ENCODE measurements around the gene CLEC7A. TPM values are rescaled to one million over a fixed set of nuclear protein-coding genes. Genes with fewer than 3 reads are reported as not detected.

The CLEC7A gene
- 1 to 10 TPM in 2 of 3 donors, not detected in 1; 1.4 to 2.0 TPM for polyA plus RNA-seq

DNA sequence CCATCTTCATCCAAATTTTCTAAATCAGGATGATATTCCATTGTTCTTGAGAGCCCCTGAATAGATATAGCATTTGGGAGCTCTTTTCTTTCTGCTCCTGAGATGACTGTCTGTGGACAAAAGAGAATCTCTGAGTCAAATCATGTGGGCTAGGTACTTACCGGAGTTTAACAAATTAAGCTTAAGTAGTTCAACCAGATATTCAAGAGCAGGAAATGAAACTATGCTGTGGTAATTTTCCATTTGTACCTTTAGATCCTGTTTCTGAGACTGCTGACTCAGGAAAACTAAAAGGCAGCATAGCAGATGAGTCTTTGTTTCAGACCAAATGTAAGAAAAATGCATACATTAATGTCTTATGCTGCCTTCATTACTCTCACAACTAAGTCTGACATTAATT is at the start of gene CLEC7A:
CLEC7A (minus strand) TSS at position 158 of the 400 bp plus-strand sequence; CDS start at position 41, 117 bp downstream.
- H3K27ac Mint-ChIP-seq = no peak within 1 kb of the TSS
- DNase-seq = no peak
- H3K27me3 Mint-ChIP-seq (ENCODE audit: low read depth in 3 of 3) = peaks cover 0 to 14% (median 3%) of the 10 kb centered on the region in 3 donors
- no peaks in the 10 kb centered on the region for H3K9me3 Mint-ChIP-seq
- peaks cover 2 to 8% of the 10 kb centered on the region in 2 donors for H3K4me1 Mint-ChIP-seq
- no peaks in the 10 kb centered on the region for H3K36me3 Mint-ChIP-seq
- H3K4me3 Mint-ChIP-seq = no peak within 1 kb of the TSS

DNA sequence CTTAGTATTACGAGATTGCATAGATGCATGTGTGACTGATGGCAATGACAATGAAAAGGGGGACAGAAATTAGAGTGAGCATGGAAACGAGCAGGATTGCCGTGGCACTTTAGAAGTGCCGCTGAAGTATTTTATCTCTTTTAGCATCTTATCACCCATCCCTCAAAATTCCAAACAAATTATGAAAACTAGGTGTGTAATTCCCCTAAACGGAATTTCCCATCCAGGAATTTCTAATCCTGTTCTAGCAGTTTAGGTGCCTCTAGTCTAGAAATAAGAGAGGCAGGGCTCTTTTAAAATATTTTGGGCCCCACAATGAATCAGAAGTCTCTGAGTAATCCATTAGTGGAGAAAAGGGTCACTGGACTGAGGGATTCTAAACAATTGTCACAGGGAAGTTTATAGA is 49.8 kb upstream of the CLEC7A start:
- Mint-ChIP-seq H3K4me1 (peaks cover 0 to 13% of the 10 kb centered on the region in 2 donors), H3K9me3 (no peaks in the 10 kb centered on the region)

DNA sequence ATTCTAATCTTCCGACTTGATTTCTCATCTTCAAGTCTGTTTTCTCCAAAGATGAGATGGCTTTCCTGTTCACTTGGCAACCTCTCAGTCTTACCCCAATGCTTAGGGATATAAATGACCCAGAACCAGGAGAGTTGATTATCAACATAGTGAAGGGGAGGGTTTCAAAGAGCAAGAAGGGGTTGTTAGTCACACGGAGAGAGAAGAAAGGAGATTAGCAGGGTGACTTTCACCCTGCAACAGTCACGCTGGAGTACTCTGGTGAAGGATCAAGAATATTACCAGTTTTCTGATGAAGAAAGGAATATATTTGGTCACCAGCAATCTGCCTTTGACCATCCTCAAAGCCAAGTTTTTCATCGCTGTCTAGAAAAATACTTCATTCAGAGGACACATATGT is 48.8 kb upstream of the CLEC7A start, which contains the start of gene TMEM52B:
TMEM52B (plus strand) TSS at position 212 of the 400 bp plus-strand sequence. CDS start 543 bp downstream, outside the sequence.
- no peaks in the 10 kb centered on the region for H3K36me3 Mint-ChIP-seq
- H3K27me3 Mint-ChIP-seq (ENCODE audit: low read depth in 3 of 3) = peaks cover 2 to 16% (median 12%) of the 10 kb centered on the region in 3 donors
- peaks cover 0 to 13% of the 10 kb centered on the region in 2 donors for H3K4me1 Mint-ChIP-seq
- no peaks in the 10 kb centered on the region for H3K9me3 Mint-ChIP-seq
- peak within 1 kb of the TSS in 1 of 6 donors; percentile 40 for H3K27ac Mint-ChIP-seq
- no peak within 1 kb of the TSS for H3K4me3 Mint-ChIP-seq
- DNase-seq = no peak

More for the DNA sequence above, 49.8 kb upstream of the CLEC7A start:
- no peak overlapping the region for H3K27ac Mint-ChIP-seq
- peaks cover 2 to 17% (median 16%) of the 10 kb centered on the region in 3 donors for H3K27me3 Mint-ChIP-seq (ENCODE audit: low read depth in 3 of 3)
- H3K36me3 Mint-ChIP-seq = no peaks in the 10 kb centered on the region
- DNase-seq = no peak
- H3K4me3 Mint-ChIP-seq = no peak overlapping the region

DNA sequence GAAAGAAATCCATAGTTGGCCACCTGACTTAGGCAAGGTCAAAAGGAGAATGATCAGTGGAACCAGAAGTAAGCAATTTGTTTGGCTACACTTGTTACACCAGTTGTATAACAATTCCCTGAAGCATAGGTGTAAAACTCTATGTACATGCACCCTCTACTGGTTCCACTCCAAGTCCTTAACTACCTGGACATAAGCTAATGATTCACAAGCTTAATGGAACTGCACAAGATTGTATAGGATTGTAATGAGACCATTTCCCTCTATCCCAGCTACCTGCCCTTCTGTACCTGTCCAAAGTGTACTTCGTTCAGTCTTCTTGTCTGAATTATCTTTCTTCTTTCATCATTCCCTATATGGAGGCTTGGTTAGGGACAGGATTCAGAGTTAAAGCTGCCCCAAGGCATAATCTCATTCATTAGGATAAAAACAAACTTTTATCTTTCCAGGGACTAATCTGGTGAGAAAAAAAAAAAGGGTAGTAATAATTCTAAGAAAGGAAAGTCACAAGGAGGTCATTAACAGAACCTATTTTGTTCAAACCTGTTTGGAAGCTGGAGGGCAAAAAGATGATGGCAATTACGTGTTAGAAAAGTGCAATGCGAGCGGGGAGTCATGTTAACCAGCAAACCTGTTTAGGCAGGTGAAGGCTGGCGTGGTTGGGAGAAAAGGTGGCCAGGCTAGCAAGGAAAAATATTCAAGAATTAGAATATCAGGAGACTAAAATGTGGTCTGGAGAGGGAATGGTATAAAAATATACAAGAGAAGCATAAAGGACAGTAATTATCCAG is 46.0 kb upstream of the CLEC7A start:
- no peak overlapping the region for H3K27ac Mint-ChIP-seq
- peaks cover 2 to 15% (median 10%) of the 10 kb centered on the region in 3 donors for H3K27me3 Mint-ChIP-seq (ENCODE audit: low read depth in 3 of 3)
- DNase-seq = no peak
- H3K9me3 Mint-ChIP-seq = no peaks in the 10 kb centered on the region
- no peak overlapping the region for H3K4me3 Mint-ChIP-seq
- no peaks in the 10 kb centered on the region for H3K4me1 Mint-ChIP-seq
- no peaks in the 10 kb centered on the region for H3K36me3 Mint-ChIP-seq

DNA sequence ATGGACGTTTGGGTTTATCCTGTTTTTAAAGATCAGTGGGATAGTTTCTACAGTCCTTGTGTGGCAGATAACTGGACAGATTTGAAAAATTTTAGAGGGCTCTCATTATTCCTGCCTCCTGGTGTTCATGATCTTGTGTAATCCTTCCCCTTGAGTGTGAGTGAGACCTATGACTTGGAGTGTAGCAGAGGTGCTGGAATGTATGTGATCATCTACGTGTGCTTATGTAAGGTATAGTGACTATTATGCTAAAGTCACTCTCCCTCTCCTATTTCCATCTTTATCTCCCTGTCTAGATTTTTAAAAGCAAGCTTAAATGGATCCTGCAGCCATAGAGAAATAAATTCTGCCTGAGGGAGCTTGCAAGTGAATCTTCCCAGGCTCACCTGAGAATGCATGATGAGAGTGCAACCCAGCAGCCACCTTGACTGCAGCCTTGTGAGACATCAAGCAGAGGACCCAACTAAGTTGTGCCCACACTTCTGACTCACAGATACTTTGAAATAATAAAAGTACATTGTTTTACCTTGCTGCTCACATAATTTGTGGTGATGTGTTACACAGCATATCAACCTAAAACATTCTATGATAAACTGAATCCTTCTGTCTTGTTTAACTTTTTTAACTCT is 45.1 kb upstream of the CLEC7A start:
- peaks cover 2 to 14% (median 10%) of the 10 kb centered on the region in 3 donors for H3K27me3 Mint-ChIP-seq (ENCODE audit: low read depth in 3 of 3)
- H3K27ac Mint-ChIP-seq = no peak overlapping the region
- no peaks in the 10 kb centered on the region for H3K4me1 Mint-ChIP-seq
- no peak for DNase-seq
- H3K9me3 Mint-ChIP-seq = no peaks in the 10 kb centered on the region
- H3K36me3 Mint-ChIP-seq = no peaks in the 10 kb centered on the region
- H3K4me3 Mint-ChIP-seq = no peak overlapping the region

DNA sequence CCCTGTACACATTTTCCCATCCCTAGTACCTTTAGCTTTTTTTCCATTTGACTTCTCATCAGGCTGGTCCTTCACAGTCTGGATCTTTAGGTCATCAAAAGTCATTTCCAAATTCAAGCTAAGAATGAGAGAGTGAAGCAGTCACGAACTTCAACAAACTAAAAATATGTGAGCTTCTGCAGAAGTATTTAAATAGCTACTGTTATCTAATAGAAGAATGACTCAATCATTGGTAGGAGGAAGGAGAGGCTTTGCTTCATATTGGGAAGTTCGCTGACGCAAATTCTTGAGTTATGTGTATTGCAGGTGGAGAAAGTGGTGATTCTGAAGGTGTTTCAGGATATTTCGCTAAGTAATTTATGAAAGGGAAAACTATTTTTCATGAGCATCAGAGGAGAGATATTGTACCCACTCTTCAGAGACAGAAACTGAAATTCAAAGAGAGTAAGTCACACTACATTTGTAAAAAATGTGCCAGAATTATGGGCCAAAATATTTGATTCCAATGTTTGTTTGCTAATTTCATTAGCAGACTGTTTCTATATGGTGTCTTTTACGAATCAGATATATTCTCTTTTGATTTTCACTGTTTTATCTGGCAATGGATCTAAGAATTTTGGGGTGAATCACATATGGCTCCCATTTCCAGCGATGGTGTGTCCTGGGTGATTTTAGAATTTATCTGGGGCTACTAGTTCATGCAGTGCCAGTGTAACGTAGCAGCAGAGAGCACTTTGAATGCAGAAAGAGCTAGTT is 42.2 kb upstream of the CLEC7A start, which contains the start of gene OLR1:
OLR1 (minus strand) TSS at position 160 of the 756 bp plus-strand sequence; CDS start at position 105, 55 bp downstream.
- Mint-ChIP-seq H3K36me3 (no peaks in the 10 kb centered on the region), H3K4me1 (no peaks in the 10 kb centered on the region), H3K9me3 (no peaks in the 10 kb centered on the region), H3K27me3 (ENCODE audit: low read depth in 3 of 3) (peaks cover 0 to 7% (median 0%) of the 10 kb centered on the region in 3 donors), H3K4me3 (no peak within 1 kb of the TSS), H3K27ac (no peak within 1 kb of the TSS)
- no peak for DNase-seq

DNA sequence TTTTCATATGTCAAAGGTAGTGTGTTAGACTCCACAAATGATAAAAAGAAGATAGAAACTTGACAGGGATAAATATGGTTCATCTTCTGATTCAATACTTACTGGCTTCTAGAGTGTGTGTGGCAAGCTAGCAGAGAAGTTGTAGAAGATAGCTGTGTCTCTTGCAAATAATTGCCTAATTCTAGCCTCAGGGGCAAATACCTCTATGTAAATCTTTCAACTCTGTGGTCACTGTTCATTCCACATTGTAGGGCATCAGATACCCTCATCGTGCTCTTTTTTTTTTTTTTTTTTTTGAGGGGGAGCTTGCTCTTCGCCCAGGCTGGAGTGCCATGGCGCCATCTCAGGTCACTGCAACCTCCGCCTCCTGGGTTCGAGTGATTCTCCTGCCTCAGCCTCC is 40.2 kb upstream of the CLEC7A start:
- DNase-seq = no peak
- H3K27ac Mint-ChIP-seq = no peak overlapping the region
- H3K27me3 Mint-ChIP-seq (ENCODE audit: low read depth in 3 of 3) = peaks cover 0 to 8% (median 6%) of the 10 kb centered on the region in 3 donors
- H3K4me1 Mint-ChIP-seq = no peaks in the 10 kb centered on the region
- H3K9me3 Mint-ChIP-seq = no peaks in the 10 kb centered on the region
- no peaks in the 10 kb centered on the region for H3K36me3 Mint-ChIP-seq
- H3K4me3 Mint-ChIP-seq = no peak overlapping the region

DNA sequence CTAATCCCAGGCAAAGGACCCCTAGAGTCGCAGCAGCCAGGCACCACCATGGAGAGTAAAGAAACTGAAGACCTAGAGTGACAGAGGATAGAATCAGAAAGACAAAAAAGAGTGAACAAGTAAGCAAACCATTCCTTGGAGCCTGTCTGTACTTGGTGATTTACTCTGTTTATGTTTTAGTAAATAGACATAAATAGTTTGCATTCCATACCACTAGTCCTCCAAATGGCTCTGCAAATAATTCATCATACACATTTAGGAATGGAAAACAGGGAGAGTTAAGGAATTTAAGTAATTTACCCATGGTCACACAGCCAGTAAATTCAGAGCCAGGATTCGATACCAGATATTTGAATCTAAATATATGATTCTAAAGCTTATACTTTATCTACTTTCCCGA is 39.1 kb upstream of the CLEC7A start:
- H3K4me1 Mint-ChIP-seq = no peaks in the 10 kb centered on the region
- no peak overlapping the region for H3K4me3 Mint-ChIP-seq
- peaks cover 0 to 6% (median 6%) of the 10 kb centered on the region in 3 donors for H3K27me3 Mint-ChIP-seq (ENCODE audit: low read depth in 3 of 3)
- H3K9me3 Mint-ChIP-seq = no peaks in the 10 kb centered on the region
- no peak for DNase-seq
- H3K36me3 Mint-ChIP-seq = no peaks in the 10 kb centered on the region
- no peak overlapping the region for H3K27ac Mint-ChIP-seq

DNA sequence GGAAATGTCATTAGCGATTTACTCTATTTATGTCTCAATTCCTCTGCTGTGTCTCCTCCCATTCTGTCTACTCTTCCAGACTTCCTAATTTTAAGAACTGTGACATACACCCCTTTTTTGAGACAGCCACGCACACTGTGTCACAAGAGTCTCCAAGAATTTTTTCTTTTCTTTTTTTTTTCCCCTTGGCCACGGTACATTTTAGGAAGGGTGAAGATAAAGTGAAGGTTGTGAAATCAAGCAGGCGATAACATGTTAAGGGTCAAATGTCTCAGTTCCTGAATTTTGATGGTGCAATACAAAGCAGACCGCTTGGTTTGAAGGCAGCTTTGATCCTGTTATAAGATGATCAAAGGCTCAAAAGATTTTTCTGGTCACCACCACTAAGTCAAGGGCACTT is 37.6 kb upstream of the CLEC7A start:
- peaks cover 0 to 6% (median 6%) of the 10 kb centered on the region in 3 donors for H3K27me3 Mint-ChIP-seq (ENCODE audit: low read depth in 3 of 3)
- DNase-seq = no peak
- H3K4me1 Mint-ChIP-seq = no peaks in the 10 kb centered on the region
- no peak overlapping the region for H3K27ac Mint-ChIP-seq
- H3K36me3 Mint-ChIP-seq = no peaks in the 10 kb centered on the region
- H3K9me3 Mint-ChIP-seq = no peaks in the 10 kb centered on the region
- no peak overlapping the region for H3K4me3 Mint-ChIP-seq

DNA sequence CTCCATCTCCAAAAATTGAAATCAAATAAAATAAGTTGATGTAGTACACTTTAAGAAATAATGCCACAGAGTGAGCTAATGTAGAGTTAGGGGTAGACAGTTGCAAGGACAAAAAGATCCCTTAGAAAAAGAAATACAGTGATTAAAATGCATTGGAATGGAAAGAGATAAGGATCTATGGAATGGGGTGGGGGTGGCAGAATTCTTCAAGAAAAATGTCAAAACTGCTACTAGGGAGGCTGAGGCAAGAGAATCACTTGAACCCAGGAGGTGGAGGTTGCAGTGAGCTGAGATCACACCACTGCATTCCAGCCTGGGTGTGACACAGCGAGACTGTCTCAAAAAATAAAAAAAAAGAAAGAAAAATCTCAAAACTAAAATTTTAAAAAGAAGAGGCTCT is 35.4 kb upstream of the CLEC7A start:
- Mint-ChIP-seq H3K4me3 (no peak overlapping the region), H3K4me1 (no peaks in the 10 kb centered on the region), H3K27ac (no peak overlapping the region), H3K9me3 (no peaks in the 10 kb centered on the region), H3K27me3 (ENCODE audit: low read depth in 3 of 3) (peaks cover 0 to 8% (median 3%) of the 10 kb centered on the region in 3 donors), H3K36me3 (no peaks in the 10 kb centered on the region)
- no peak for DNase-seq

DNA sequence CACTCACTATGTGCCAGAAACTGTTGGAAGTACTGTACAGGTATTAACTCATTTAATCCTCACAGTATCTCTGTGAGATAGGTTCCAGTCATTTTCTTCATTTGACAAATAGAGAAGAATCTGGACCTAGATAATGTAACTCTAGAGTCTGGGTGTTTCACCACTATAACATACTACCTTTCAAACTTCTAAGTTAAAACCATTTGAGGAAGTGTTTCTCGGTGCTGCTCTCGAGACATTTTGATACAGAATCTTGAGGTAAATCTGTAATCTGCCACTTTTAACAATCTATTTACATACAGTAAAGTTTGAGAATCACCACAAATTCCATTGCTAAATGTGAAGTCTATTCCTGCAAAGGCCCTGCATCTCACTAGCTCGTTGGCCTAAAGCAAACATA is 33.1 kb upstream of the CLEC7A start:
- Mint-ChIP-seq H3K9me3 (no peaks in the 10 kb centered on the region), H3K4me1 (no peaks in the 10 kb centered on the region), H3K4me3 (no peak overlapping the region), H3K27me3 (ENCODE audit: low read depth in 3 of 3) (peaks cover 0 to 11% (median 3%) of the 10 kb centered on the region in 3 donors), H3K27ac (no peak overlapping the region), H3K36me3 (no peaks in the 10 kb centered on the region)
- DNase-seq = no peak

DNA sequence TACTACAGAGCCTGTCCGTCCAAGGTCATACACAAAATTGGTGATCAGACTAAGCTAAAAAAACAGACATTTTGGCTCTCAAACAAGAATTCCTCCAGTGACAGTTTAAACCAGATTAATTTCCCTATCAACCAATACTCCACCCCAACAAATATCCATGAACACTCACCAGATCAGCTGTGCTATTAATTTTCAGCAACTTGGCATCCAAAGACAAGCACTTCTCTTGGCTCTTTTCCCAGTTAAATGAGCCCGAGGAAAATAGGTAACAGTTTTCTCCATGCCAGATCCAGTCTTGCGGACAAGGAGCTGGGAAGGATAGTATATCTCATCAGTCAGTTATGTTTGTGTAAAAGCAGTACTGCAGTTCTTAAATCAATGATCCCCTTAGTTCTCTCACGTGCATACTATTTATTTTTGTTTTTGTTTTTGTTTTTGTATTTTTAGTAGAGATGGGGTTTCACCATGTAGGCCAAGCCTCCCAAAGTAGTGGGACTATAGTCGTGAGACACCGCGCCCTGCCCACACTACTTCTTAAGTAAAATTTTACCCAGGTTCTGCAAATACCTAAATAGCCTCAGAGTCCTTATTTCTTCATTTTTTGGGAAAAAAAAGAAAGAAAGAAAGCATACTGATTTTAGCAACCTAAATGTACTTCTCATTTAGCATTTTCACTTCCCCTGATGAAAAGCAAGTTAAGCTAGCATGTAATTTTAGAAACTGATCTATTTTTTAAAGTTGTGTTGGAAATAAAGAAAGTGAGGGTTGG is 30.8 kb upstream of the CLEC7A start:
- Mint-ChIP-seq H3K4me1 (no peaks in the 10 kb centered on the region), H3K9me3 (no peaks in the 10 kb centered on the region), H3K27ac (peak overlapping the region in 1 of 6 donors; percentile 30), H3K36me3 (no peaks in the 10 kb centered on the region), H3K27me3 (ENCODE audit: low read depth in 3 of 3) (peaks cover 0 to 8% (median 3%) of the 10 kb centered on the region in 3 donors), H3K4me3 (no peak overlapping the region)
- no peak for DNase-seq

DNA sequence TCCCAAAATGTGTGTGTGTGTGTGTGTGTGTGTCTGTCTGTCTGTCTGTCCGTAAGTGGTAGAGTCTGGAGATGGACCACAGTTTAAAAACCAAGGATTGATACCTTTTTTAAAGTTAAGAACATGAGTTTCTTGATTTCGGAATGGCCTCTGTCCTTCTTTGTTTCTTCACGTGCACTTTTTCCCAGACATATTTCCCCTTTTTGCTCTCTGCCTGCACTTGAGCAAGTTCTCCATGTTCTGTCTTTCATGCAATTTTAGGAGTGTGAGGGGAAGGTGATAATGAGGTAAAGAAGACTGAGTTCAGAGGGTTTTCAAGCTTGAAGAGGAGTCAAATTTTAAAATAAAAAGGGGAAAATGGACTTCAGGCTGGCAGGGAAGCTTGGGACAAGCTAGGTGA is 29.3 kb upstream of the CLEC7A start:
- no peak overlapping the region for H3K27ac Mint-ChIP-seq
- H3K27me3 Mint-ChIP-seq (ENCODE audit: low read depth in 3 of 3) = peaks cover 0 to 5% (median 0%) of the 10 kb centered on the region in 3 donors
- no peaks in the 10 kb centered on the region for H3K36me3 Mint-ChIP-seq
- no peaks in the 10 kb centered on the region for H3K9me3 Mint-ChIP-seq
- H3K4me3 Mint-ChIP-seq = no peak overlapping the region
- peaks cover under 1% of the 10 kb centered on the region in 2 donors for H3K4me1 Mint-ChIP-seq
- DNase-seq = no peak

Measured in immature natural killer cell (primary cell).